ENCODE measurements around the gene CAND1. TPM values are rescaled to one million over a fixed set of nuclear protein-coding genes. Genes with fewer than 3 reads are reported as not detected.

Gene CAND1
- total and polyA plus RNA-seq, 8 donors, result 9.6 to 73.8 (median 43.3) TPM

DNA sequence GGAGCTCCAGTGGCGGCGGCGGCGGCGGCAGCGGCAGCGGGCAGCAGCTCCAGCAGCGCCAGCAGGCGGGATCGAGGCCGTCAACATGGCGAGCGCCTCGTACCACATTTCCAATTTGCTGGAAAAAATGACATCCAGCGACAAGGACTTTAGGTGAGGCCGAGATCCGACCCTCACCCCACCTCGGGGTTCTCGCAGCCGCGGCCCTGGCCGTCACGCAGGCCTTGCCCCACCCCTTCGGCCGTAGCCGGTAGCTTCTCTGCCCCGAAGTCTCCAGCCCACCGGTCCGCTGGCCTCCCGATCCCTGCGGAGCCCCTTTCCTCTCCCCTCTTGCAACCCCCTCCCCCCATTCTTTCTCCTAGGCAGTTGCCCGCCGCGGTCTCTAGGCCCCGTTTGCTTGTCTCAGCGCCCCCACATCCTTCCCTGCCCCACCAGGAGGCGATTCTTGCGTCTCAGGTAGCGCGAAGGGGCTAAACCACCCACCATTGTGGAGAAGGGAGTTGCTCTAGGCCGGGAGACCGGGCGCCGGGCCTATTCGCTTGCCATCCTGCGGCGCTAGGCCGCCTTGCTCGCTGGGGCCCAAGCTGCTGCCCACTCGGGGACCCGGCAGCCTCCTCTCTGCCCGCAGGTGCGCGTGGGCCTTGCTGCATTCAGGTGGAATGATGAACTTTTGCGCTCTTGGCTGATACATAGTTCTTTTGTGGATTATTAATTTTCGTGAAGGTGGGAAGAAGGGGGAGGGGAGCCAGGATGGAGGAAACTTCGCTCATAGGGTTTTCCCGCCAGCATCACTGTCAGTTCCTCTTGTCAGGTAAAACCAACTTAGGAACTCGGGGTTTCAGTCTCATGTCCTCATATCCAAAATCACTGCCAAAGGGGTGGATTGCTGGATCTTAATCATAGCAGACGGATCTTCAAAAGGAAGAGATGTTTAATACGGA, 745 bp downstream of the CAND1 start:
- 0% methylated on average over 61 of the region's 61 CpGs for WGBS, 2 donors
- H3K4me1 ChIP-seq, result peaks cover 12 to 34% (median 28%) of the 10 kb centered on the region in 3 donors
- H3K36me3 ChIP-seq, result no peaks in the 10 kb centered on the region
- H3K27me3 ChIP-seq, result no peaks in the 10 kb centered on the region
- H3K27ac ChIP-seq, result peak overlapping the region; percentile 95 to 100 (median 96)
- intact Hi-C loops (cut with DNase I), result no loop called here
- peak overlapping the region; percentile 86 to 89 (median 86) for H3K4me3 ChIP-seq
- TF ChIP-seq CTCF (IDR thresholded peaks at IDR 0.05), result no peak
- FAIRE-seq (no peak), ATAC-seq (peak; percentile 25 to 40 (median 32)), DNase-seq (peak; percentile 45 to 85 (median 60))
- no peaks in the 10 kb centered on the region for H3K9me3 ChIP-seq

GRCh38 chr12:67270622-67271021, 1.5 kb downstream of the CAND1 start:
- FAIRE-seq, result peak; percentile 76
- Histone ChIP-seq H3K4me3 (peak overlapping the region; percentile 86 to 89 (median 86)), H3K9me3 (no peaks in the 10 kb centered on the region), H3K36me3 (no peaks in the 10 kb centered on the region), H3K27ac (peak overlapping the region in 2 of 4 donors; percentile 96 to 100), H3K4me1 (peaks cover 12 to 41% (median 32%) of the 10 kb centered on the region in 3 donors), H3K27me3 (no peaks in the 10 kb centered on the region)
- DNase-seq, result no peak
- ATAC-seq, result no peak
- TF ChIP-seq CTCF (IDR thresholded peaks at IDR 0.05), result no peak
- intact Hi-C loops (cut with DNase I), result no loop called here
- WGBS, 2 donors, result 1 to 2% methylated on average over 6 of the region's 6 CpGs

GRCh38 chr12:67271976-67272375, 2.8 kb downstream of the CAND1 start:
- intact Hi-C loops (cut with DNase I), result no loop called here
- ATAC-seq, result no peak
- H3K4me1 ChIP-seq, result peaks cover 12 to 41% (median 41%) of the 10 kb centered on the region in 3 donors
- no peaks in the 10 kb centered on the region for H3K36me3 ChIP-seq
- no peak for TF ChIP-seq CTCF (IDR thresholded peaks at IDR 0.05)
- H3K27me3 ChIP-seq, result no peaks in the 10 kb centered on the region
- no peak overlapping the region for H3K27ac ChIP-seq
- no peak for DNase-seq
- 18 to 28% methylated on average over 1 of the region's 1 CpG for whole genome bisulfite sequencing, 2 donors
- FAIRE-seq, result no peak
- H3K9me3 ChIP-seq, result no peaks in the 10 kb centered on the region
- peak overlapping the region in 2 of 4 donors; percentile 1 to 87 for H3K4me3 ChIP-seq

- Histone ChIP-seq H3K27ac (no peak overlapping the region), H3K9me3 (no peaks in the 10 kb centered on the region), H3K36me3 (no peaks in the 10 kb centered on the region), H3K4me1 (peaks cover 10 to 50% (median 45%) of the 10 kb centered on the region in 3 donors), H3K4me3 (no peak overlapping the region), H3K27me3 (no peaks in the 10 kb centered on the region)
- FAIRE-seq, result no peak
- intact Hi-C loops (cut with DNase I), result no loop called here
- TF ChIP-seq CTCF (IDR thresholded peaks at IDR 0.05), result no peak
- no peak for ATAC-seq
- WGBS, 2 donors, result 24 to 30% methylated on average over 3 of the region's 3 CpGs
- DNase-seq, result no peak
These were observed 5.0 kb downstream of the CAND1 start for GRCh38 chr12:67274186-67274585.
